SK-N-SH treated with all-trans-retinoic acid at 6 μM for 48 hours (cell line): ENCODE data around the gene TBX10.

ENCODE experiments used
- CSDC2 ChIP-seq: fragments of 250-450 bp; sonication (Bioruptor Pico); IDR thresholded peaks from 2 replicates; pipeline ENCODE4 v1.5.0; 2020; ENCODE audit warnings: mild to moderate bottlenecking, moderate library complexity
- ESRRG ChIP-seq: fragments of 250-450 bp; sonication (Bioruptor Pico); IDR thresholded peaks from 2 replicates; pipeline ENCODE4 v1.6.1; 2021; ENCODE audit warnings: mild to moderate bottlenecking
- OSR1 ChIP-seq: fragments of 250-450 bp; sonication (Bioruptor Pico); IDR thresholded peaks from 2 replicates; pipeline ENCODE4 v1.8.0; 2022; ENCODE audit warnings: moderate library complexity, mild to moderate bottlenecking, inconsistent platforms
- PATZ1 ChIP-seq: fragments of 250-450 bp; sonication (Bioruptor Pico); IDR thresholded peaks from 2 replicates; pipeline ENCODE4 v1.8.0; 2020; ENCODE audit warnings: mild to moderate bottlenecking, moderate library complexity, borderline replicate concordance
- PPARA ChIP-seq: fragments of 250-450 bp; sonication (Bioruptor Pico); IDR thresholded peaks from 2 replicates; pipeline ENCODE4 v1.5.0; 2020; ENCODE audit warnings: mild to moderate bottlenecking, borderline replicate concordance
- RARB ChIP-seq: fragments of 250-450 bp; sonication (Bioruptor Pico); IDR thresholded peaks from 2 replicates; pipeline ENCODE4 v1.8.0; 2021; ENCODE audit warnings: mild to moderate bottlenecking, moderate library complexity
- SNAI2 ChIP-seq: fragments of 250-450 bp; sonication (Bioruptor Pico); IDR thresholded peaks from 2 replicates; pipeline ENCODE4 v1.5.0; 2020; ENCODE audit warnings: mild to moderate bottlenecking, moderate library complexity
- ZFP3 ChIP-seq: fragments of 250-450 bp; sonication (Bioruptor Pico); IDR thresholded peaks from 2 replicates; pipeline ENCODE4 v1.5.0; 2020; ENCODE audit warnings: mild to moderate bottlenecking, moderate library complexity
- ZFP30 ChIP-seq: fragments of 450-650 bp; formaldehyde crosslinking; IDR thresholded peaks from 2 replicates; pipeline ENCODE4 v1.5.0; 2022; ENCODE audit warnings: mild to moderate bottlenecking, moderate library complexity
- ZNF8 ChIP-seq: fragments of 450-650 bp; formaldehyde crosslinking; IDR thresholded peaks from 2 replicates; pipeline ENCODE4 v1.5.0; 2020; ENCODE audit warnings: mild to moderate bottlenecking, moderate library complexity
- TF ChIP-seq, protein P1 (sequence below): fragments of 250-450 bp; sonication (Bioruptor Pico); IDR thresholded peaks from 2 replicates; pipeline ENCODE4 v1.5.1; 2020; ENCODE audit warnings: low read depth, mild to moderate bottlenecking, moderate library complexity
- TF ChIP-seq, protein P2 (sequence below): fragments of 250-450 bp; sonication (Bioruptor Pico); IDR thresholded peaks from 2 replicates; pipeline ENCODE4 v1.5.1; 2021; ENCODE audit warnings: mild to moderate bottlenecking, moderate library complexity

GRCh38 chr11:67665541-67666302, 26.2 kb upstream of the TBX10 start:
- no peak for TF ChIP-seq ZNF8 (CRISPR knock-in tag)
- TF ChIP-seq PATZ1 (CRISPR knock-in tag): no peak
- no peak for TF ChIP-seq RARB (CRISPR knock-in tag)
- TF ChIP-seq OSR1: no peak
- no peak for TF ChIP-seq SNAI2
- no peak for TF ChIP-seq ESRRG (CRISPR knock-in tag)
- TF ChIP-seq, protein P1, sequence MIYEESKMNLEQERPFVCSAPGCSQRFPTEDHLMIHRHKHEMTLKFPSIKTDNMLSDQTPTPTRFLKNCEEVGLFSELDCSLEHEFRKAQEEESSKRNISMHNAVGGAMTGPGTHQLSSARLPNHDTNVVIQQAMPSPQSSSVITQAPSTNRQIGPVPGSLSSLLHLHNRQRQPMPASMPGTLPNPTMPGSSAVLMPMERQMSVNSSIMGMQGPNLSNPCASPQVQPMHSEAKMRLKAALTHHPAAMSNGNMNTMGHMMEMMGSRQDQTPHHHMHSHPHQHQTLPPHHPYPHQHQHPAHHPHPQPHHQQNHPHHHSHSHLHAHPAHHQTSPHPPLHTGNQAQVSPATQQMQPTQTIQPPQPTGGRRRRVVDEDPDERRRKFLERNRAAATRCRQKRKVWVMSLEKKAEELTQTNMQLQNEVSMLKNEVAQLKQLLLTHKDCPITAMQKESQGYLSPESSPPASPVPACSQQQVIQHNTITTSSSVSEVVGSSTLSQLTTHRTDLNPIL (CRISPR knock-in tag): no peak
- no peak for TF ChIP-seq CSDC2
- no peak for TF ChIP-seq ZFP3 (CRISPR knock-in tag)
- TF ChIP-seq PPARA (CRISPR knock-in tag): no peak
- TF ChIP-seq ZFP30 (CRISPR knock-in tag): no peak
- TF ChIP-seq, protein P2, sequence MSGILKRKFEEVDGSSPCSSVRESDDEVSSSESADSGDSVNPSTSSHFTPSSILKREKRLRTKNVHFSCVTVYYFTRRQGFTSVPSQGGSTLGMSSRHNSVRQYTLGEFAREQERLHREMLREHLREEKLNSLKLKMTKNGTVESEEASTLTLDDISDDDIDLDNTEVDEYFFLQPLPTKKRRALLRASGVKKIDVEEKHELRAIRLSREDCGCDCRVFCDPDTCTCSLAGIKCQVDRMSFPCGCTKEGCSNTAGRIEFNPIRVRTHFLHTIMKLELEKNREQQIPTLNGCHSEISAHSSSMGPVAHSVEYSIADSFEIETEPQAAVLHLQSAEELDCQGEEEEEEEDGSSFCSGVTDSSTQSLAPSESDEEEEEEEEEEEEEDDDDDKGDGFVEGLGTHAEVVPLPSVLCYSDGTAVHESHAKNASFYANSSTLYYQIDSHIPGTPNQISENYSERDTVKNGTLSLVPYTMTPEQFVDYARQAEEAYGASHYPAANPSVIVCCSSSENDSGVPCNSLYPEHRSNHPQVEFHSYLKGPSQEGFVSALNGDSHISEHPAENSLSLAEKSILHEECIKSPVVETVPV: no peak
